ENCODE measurements around the gene PRKACG. TPM values are rescaled to one million over a fixed set of nuclear protein-coding genes. Genes with fewer than 3 reads are reported as not detected.

The PRKACG gene
- total and polyA plus RNA-seq, 2 of the 8 experiments (the other 6 are each of a cell fraction or from before 2014, with no cell fraction given) = not detected

- Histone ChIP-seq H3K4me3 (ENCODE audit: extremely low read depth in 1 of 4, insufficient read depth in 2 of 4, low read depth in 3 of 4, low read length in 4 of 4) (no peak overlapping the region), H4K20me1 (replicated peaks in 1 of 2; ENCODE audit: control insufficient read depth in 1 of 2, insufficient read depth in 2 of 2, low read length in 2 of 2) (no peaks in the 10 kb centered on the region), H2BK120ac (replicated peaks; ENCODE audit: low read depth, low read length) (no peak overlapping the region), H3K36me3 (ENCODE audit: control insufficient read depth in 2 of 4, insufficient read depth in 4 of 4, low read length in 3 of 4) (no peaks in the 10 kb centered on the region), H3K4me2 (ENCODE audit: insufficient read depth in 1 of 2, low read depth in 2 of 2, low read length in 2 of 2) (no peak overlapping the region), H3K23me2 (ENCODE audit: low read depth, low read length) (no peaks in the 10 kb centered on the region), H3K27me3 (replicated peaks in 1 of 4; ENCODE audit: control insufficient read depth in 3 of 4, extremely low read depth in 1 of 4, insufficient read depth in 3 of 4, low read length in 3 of 4) (no peaks in the 10 kb centered on the region), H2BK12ac (ENCODE audit: low read depth, low read length) (no peak overlapping the region), H3K79me2 (ENCODE audit: control insufficient read depth in 1 of 2, insufficient read depth in 2 of 2, low read length in 2 of 2) (no peaks in the 10 kb centered on the region), H3K4me1 (replicated peaks in 1 of 4; ENCODE audit: control insufficient read depth in 3 of 4, insufficient read depth in 4 of 4, low read length in 3 of 4) (no peaks in the 10 kb centered on the region), H4K91ac (replicated peaks; ENCODE audit: insufficient read length, low read length) (no peak overlapping the region), H3K56ac (replicated peaks; ENCODE audit: insufficient read length, low read depth, low read length) (no peak overlapping the region), H3K9ac (replicated peaks in 1 of 4; ENCODE audit: extremely low read depth in 1 of 4, low read depth in 3 of 4, low read length in 3 of 4) (no peak overlapping the region), H2BK5ac (ENCODE audit: low read depth, low read length) (no peak overlapping the region), H3K4ac (replicated peaks; ENCODE audit: insufficient read length, low read depth, low read length) (no peak overlapping the region), H3K27ac (ENCODE audit: low read depth, low read length) (no peak overlapping the region), H3K23ac (ENCODE audit: insufficient read length) (no peak overlapping the region), H4K5ac (ENCODE audit: insufficient read length, low read depth, low read length) (no peak overlapping the region), H2AFZ (ENCODE audit: low read length) (no peak overlapping the region), H3K14ac (ENCODE audit: insufficient read length) (no peak overlapping the region), H4K8ac (ENCODE audit: extremely low read depth, insufficient read depth, low read length) (no peak overlapping the region), H3K79me1 (ENCODE audit: low read depth, low read length) (no peaks in the 10 kb centered on the region), H2BK15ac (ENCODE audit: low read length) (no peak overlapping the region), H3K18ac (ENCODE audit: extremely low read depth, low read length) (no peak overlapping the region), H2AK5ac (ENCODE audit: low read depth, low read length) (no peak overlapping the region), H3K9me3 (ENCODE audit: insufficient read depth in 2 of 2, low read depth in 1 of 2, low read length in 1 of 2) (no peaks in the 10 kb centered on the region), H2BK20ac (ENCODE audit: low read length) (no peak overlapping the region)
- CTCF ChIA-PET (ENCODE audit: partially characterized antibody) = no interaction called here
- 90% methylated on average over 2 of the region's 2 CpGs; no CpG with 5 or more reads in 1 of the 2 experiments for WGBS, 2 experiments (ENCODE audit: extremely low coverage in 1 of 2, insufficient coverage in 1 of 2, insufficient read length in 1 of 2, insufficient replicate concordance in 2 of 2, low coverage in 1 of 2, low lambda C conversion rate in 2 of 2, missing lambda C conversion rate in 1 of 2)
- DNase-seq (ENCODE audit: low read depth in 1 of 2, low spot score in 2 of 2) = no peak
- FAIRE-seq = no peak
- POLR2A ChIA-PET (ENCODE audit: partially characterized antibody) = no interaction called here
- TF ChIP-seq, protein P1, sequence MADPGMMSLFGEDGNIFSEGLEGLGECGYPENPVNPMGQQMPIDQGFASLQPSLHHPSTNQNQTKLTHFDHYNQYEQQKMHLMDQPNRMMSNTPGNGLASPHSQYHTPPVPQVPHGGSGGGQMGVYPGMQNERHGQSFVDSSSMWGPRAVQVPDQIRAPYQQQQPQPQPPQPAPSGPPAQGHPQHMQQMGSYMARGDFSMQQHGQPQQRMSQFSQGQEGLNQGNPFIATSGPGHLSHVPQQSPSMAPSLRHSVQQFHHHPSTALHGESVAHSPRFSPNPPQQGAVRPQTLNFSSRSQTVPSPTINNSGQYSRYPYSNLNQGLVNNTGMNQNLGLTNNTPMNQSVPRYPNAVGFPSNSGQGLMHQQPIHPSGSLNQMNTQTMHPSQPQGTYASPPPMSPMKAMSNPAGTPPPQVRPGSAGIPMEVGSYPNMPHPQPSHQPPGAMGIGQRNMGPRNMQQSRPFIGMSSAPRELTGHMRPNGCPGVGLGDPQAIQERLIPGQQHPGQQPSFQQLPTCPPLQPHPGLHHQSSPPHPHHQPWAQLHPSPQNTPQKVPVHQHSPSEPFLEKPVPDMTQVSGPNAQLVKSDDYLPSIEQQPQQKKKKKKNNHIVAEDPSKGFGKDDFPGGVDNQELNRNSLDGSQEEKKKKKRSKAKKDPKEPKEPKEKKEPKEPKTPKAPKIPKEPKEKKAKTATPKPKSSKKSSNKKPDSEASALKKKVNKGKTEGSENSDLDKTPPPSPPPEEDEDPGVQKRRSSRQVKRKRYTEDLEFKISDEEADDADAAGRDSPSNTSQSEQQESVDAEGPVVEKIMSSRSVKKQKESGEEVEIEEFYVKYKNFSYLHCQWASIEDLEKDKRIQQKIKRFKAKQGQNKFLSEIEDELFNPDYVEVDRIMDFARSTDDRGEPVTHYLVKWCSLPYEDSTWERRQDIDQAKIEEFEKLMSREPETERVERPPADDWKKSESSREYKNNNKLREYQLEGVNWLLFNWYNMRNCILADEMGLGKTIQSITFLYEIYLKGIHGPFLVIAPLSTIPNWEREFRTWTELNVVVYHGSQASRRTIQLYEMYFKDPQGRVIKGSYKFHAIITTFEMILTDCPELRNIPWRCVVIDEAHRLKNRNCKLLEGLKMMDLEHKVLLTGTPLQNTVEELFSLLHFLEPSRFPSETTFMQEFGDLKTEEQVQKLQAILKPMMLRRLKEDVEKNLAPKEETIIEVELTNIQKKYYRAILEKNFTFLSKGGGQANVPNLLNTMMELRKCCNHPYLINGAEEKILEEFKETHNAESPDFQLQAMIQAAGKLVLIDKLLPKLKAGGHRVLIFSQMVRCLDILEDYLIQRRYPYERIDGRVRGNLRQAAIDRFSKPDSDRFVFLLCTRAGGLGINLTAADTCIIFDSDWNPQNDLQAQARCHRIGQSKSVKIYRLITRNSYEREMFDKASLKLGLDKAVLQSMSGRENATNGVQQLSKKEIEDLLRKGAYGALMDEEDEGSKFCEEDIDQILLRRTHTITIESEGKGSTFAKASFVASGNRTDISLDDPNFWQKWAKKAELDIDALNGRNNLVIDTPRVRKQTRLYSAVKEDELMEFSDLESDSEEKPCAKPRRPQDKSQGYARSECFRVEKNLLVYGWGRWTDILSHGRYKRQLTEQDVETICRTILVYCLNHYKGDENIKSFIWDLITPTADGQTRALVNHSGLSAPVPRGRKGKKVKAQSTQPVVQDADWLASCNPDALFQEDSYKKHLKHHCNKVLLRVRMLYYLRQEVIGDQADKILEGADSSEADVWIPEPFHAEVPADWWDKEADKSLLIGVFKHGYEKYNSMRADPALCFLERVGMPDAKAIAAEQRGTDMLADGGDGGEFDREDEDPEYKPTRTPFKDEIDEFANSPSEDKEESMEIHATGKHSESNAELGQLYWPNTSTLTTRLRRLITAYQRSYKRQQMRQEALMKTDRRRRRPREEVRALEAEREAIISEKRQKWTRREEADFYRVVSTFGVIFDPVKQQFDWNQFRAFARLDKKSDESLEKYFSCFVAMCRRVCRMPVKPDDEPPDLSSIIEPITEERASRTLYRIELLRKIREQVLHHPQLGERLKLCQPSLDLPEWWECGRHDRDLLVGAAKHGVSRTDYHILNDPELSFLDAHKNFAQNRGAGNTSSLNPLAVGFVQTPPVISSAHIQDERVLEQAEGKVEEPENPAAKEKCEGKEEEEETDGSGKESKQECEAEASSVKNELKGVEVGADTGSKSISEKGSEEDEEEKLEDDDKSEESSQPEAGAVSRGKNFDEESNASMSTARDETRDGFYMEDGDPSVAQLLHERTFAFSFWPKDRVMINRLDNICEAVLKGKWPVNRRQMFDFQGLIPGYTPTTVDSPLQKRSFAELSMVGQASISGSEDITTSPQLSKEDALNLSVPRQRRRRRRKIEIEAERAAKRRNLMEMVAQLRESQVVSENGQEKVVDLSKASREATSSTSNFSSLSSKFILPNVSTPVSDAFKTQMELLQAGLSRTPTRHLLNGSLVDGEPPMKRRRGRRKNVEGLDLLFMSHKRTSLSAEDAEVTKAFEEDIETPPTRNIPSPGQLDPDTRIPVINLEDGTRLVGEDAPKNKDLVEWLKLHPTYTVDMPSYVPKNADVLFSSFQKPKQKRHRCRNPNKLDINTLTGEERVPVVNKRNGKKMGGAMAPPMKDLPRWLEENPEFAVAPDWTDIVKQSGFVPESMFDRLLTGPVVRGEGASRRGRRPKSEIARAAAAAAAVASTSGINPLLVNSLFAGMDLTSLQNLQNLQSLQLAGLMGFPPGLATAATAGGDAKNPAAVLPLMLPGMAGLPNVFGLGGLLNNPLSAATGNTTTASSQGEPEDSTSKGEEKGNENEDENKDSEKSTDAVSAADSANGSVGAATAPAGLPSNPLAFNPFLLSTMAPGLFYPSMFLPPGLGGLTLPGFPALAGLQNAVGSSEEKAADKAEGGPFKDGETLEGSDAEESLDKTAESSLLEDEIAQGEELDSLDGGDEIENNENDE (IDR thresholded peaks at IDR 0.05; ENCODE audit: insufficient replicate concordance, low read length) = no peak
Observed at GRCh38 chr9:68970151-68970550, 43.8 kb downstream of the PRKACG start.

Measured in H1 (cell line).